DOHH2 (cell line): Measurements from ENCODE around the gene CMSS1.

ENCODE experiments used
- H3F3A ChIP-seq: fragments of 200-600 bp; sonication (generic), shearing (Covaris generic); 2 replicates; pipeline ENCODE4 v1.6.0; 2016; ENCODE audit warnings: antibody characterized with exemption, mild to moderate bottlenecking; ENCODE audit not compliant: control insufficient read depth, insufficient read depth
- H3K27ac ChIP-seq: fragments of 200-600 bp; sonication (generic); 2 replicates; pipeline ENCODE4 v1.5.1; 2014; ENCODE audit warnings: low read depth, mild to moderate bottlenecking, low read length, moderate library complexity
- H3K27me3 ChIP-seq: fragments of 200-600 bp; sonication (generic); 2 replicates; pipeline ENCODE4 v1.6.1; 2014; ENCODE audit warnings: mild to moderate bottlenecking, low read length, mixed read lengths; ENCODE audit not compliant: control insufficient read depth
- H3K36me3 ChIP-seq: fragments of 200-600 bp; sonication (generic); 2 replicates; pipeline ENCODE4 v1.6.1; 2014; ENCODE audit warnings: mild to moderate bottlenecking, low read length, moderate library complexity, mixed read lengths; ENCODE audit not compliant: control insufficient read depth
- H3K4me1 ChIP-seq: fragments of 200-600 bp; sonication (generic); 2 replicates; pipeline ENCODE4 v1.6.1; 2014; ENCODE audit warnings: mild to moderate bottlenecking, low read length, mixed read lengths; ENCODE audit not compliant: control insufficient read depth
- H3K4me2 ChIP-seq: fragments of 200-600 bp; sonication (generic); 2 replicates; pipeline ENCODE4 v1.6.0; 2014; ENCODE audit warnings: mild to moderate bottlenecking, low read length, moderate library complexity
- H3K4me3 ChIP-seq: fragments of 200-600 bp; sonication (generic); 2 replicates; pipeline ENCODE4 v1.5.1; 2014; ENCODE audit warnings: mild to moderate bottlenecking, low read length, mixed read lengths
- H3K79me2 ChIP-seq: fragments of 200-600 bp; sonication (generic); 2 replicates; pipeline ENCODE4 v1.6.1; 2014; ENCODE audit warnings: mild to moderate bottlenecking, low read length, mixed read lengths; ENCODE audit not compliant: control insufficient read depth
- H3K9me2 ChIP-seq: fragments of 200-600 bp; sonication (generic); replicated peaks from 2 replicates; pipeline ENCODE4 v1.6.1; 2014; ENCODE audit warnings: mild to moderate bottlenecking, low read length, mixed read lengths; ENCODE audit not compliant: control insufficient read depth
- H3K9me3 ChIP-seq: fragments of 200-600 bp; sonication (generic); 2 replicates; pipeline ENCODE4 v1.6.1; 2014; ENCODE audit warnings: antibody characterized with exemption, low read length, mixed read lengths; ENCODE audit not compliant: control insufficient read depth, insufficient read depth
- H4K20me1 ChIP-seq: fragments of 200-600 bp; sonication (generic); 2 replicates; pipeline ENCODE4 v1.6.0; 2014; ENCODE audit warnings: low read depth, mild to moderate bottlenecking, antibody characterized with exemption, low read length, moderate library complexity; ENCODE audit not compliant: control insufficient read depth, insufficient read depth
- CTCF ChIP-seq: fragments of 200-600 bp; sonication (generic); IDR thresholded peaks from one replicate; pipeline ENCODE4 v1.5.1; 2014; ENCODE audit warnings: antibody characterized with exemption, mild to moderate bottlenecking, low read depth, low read length; ENCODE audit not compliant: poor library complexity, severe bottlenecking
- EZH2phosphoT487 ChIP-seq: fragments of 200-600 bp; sonication (generic); IDR thresholded peaks from 2 replicates; pipeline ENCODE4 v1.6.1; 2017; ENCODE audit warnings: borderline replicate concordance, mild to moderate bottlenecking, antibody characterized with exemption, low read length, moderate library complexity, mixed read lengths

The CMSS1 gene

GRCh38 chr3:99948467-99949089, 130.9 kb downstream of the CMSS1 start:
- no peak for TF ChIP-seq CTCF
- TF ChIP-seq EZH2phosphoT487, result no peak
- Histone ChIP-seq H3K36me3 (no peaks in the 10 kb centered on the region), H4K20me1 (no peaks in the 10 kb centered on the region), H3K4me1 (no peaks in the 10 kb centered on the region), H3K4me3 (no peak overlapping the region), H3K4me2 (no peak overlapping the region), H3F3A (no peaks in the 10 kb centered on the region), H3K27ac (no peak overlapping the region), H3K79me2 (peaks cover 3% of the 10 kb centered on the region; the same call in 1 of the 2 replicates), H3K9me3 (no peaks in the 10 kb centered on the region), H3K27me3 (no peaks in the 10 kb centered on the region), H3K9me2 (no peaks in the 10 kb centered on the region)

- Histone ChIP-seq H3K27me3 (no peaks in the 10 kb centered on the region), H3K4me1 (no peaks in the 10 kb centered on the region)
Measured at GRCh38 chr3:99949956-99950670, 132.5 kb downstream of the CMSS1 start.

GRCh38 chr3:99950921-99951320, 133.3 kb downstream of the CMSS1 start:
- Histone ChIP-seq H3K79me2 (peaks cover 3% of the 10 kb centered on the region; the same call in 1 of the 2 replicates), H3K27me3 (no peaks in the 10 kb centered on the region), H3K9me2 (no peaks in the 10 kb centered on the region), H3K4me3 (no peak overlapping the region), H3K36me3 (no peaks in the 10 kb centered on the region), H3F3A (no peaks in the 10 kb centered on the region), H3K27ac (no peak overlapping the region), H3K9me3 (no peaks in the 10 kb centered on the region), H4K20me1 (no peaks in the 10 kb centered on the region), H3K4me1 (no peaks in the 10 kb centered on the region), H3K4me2 (no peak overlapping the region)
- TF ChIP-seq EZH2phosphoT487 (no peak), CTCF (no peak)

More at GRCh38 chr3:99949956-99950670, 132.5 kb downstream of the CMSS1 start:
- Histone ChIP-seq H3K79me2 (peaks cover 3% of the 10 kb centered on the region; the same call in 1 of the 2 replicates), H4K20me1 (no peaks in the 10 kb centered on the region), H3F3A (no peaks in the 10 kb centered on the region), H3K4me3 (no peak overlapping the region), H3K9me3 (no peaks in the 10 kb centered on the region), H3K4me2 (no peak overlapping the region), H3K36me3 (no peaks in the 10 kb centered on the region), H3K27ac (no peak overlapping the region), H3K9me2 (no peaks in the 10 kb centered on the region)
- no peak for TF ChIP-seq CTCF
- TF ChIP-seq EZH2phosphoT487, result no peak
